Kidney (tissue), 14 donors: ENCODE results near the gene PATE1. TPM values are rescaled to one million over a fixed set of nuclear protein-coding genes. Genes with fewer than 3 reads are reported as not detected.

Experiments used
- DNase-seq, 5 donors: peaks; one replicate each; pipeline ENCODE4 v3.0.0-alpha.2; 2013 to 2020
- FAIRE-seq: peaks from 2 replicates; lab custom pipeline; 2012; peaks lifted over from hg19 to GRCh38; lab: Jason Lieb, UNC
- H3K27ac ChIP-seq, 2 donors: one replicate each; pipeline ENCODE4 v1.7.0; 2013; ENCODE audit warnings: low read depth in 2 of 2, low read length in 2 of 2, inconsistent platforms in 1 of 2
- H3K27me3 ChIP-seq: one replicate; pipeline ENCODE4 v1.7.1; 2013; ENCODE audit warnings: low read length, inconsistent platforms; ENCODE audit not compliant: control insufficient read depth, insufficient read depth
- H3K36me3 ChIP-seq, 3 donors: one replicate each; pipeline versions ENCODE4 v1.7.0 to v1.7.1; 2013; ENCODE audit warnings: low read length in 3 of 3, control low read depth in 1 of 3, inconsistent platforms in 1 of 3; ENCODE audit not compliant: insufficient read depth in 3 of 3, control insufficient read depth in 2 of 3
- H3K4me1 ChIP-seq, 3 donors: one replicate each; pipeline versions ENCODE4 v1.7.0 to v1.7.1; 2013; ENCODE audit warnings: low read length in 3 of 3, inconsistent platforms in 1 of 3, low read depth in 1 of 3; ENCODE audit not compliant: control insufficient read depth in 2 of 3, insufficient read depth in 2 of 3
- H3K4me3 ChIP-seq, 3 donors: one replicate each; pipeline versions ENCODE4 v1.7.0 to v1.8.1; 2013; ENCODE audit warnings: low read length in 3 of 3, control low read depth in 1 of 3, inconsistent platforms in 1 of 3
- H3K9ac ChIP-seq, 3 donors: one replicate each; pipeline versions ENCODE4 v1.7.0 to v1.7.1; 2013; ENCODE audit warnings: low read length in 3 of 3, control low read depth in 1 of 3, inconsistent platforms in 1 of 3
- H3K9me3 ChIP-seq, 3 donors: one replicate each; pipeline versions ENCODE4 v1.7.0 to v1.7.1; 2013; ENCODE audit warnings: low read length in 3 of 3, control low read depth in 1 of 3, inconsistent platforms in 1 of 3; ENCODE audit not compliant: control insufficient read depth in 2 of 3, insufficient read depth in 1 of 3
- CTCF ChIP-seq: IDR thresholded peaks from 3 replicates; pipeline ENCODE4 v1.5.1; 2012; ENCODE audit warnings: mild to moderate bottlenecking, moderate library complexity, borderline replicate concordance; ENCODE audit not compliant: insufficient read depth; ENCODE audit errors: extremely low read depth
- intact Hi-C: fragments of 100-400 bp; cut with DNase I; formaldehyde crosslinking; loops from one replicate; pipeline ENCODE4 v1.11.1; 2022
- polyA plus RNA-seq: library from polyadenylated mRNA; stranded (reverse); fragments of 350-450 nt; fragmentation: Illumina TruSeq; extraction: RNeasy Lipid Tissue Mini Kit (QIAGEN cat#74804); gene quantifications from one replicate; pipeline ENCODE4 v1.2.3, GENCODE V29; 2014; ENCODE audit warnings: low read depth, low replicate concordance; ENCODE audit not compliant: insufficient read depth
- total RNA-seq: library from RNA; stranded (reverse); fragmentation: NEBNext Ultra II Directional; extraction: Animal tissue kit (Norgen Biotek cat#: 25700); gene quantifications from one replicate; pipeline ENCODE4 v1.2.1, GENCODE V29; 2021
- donor health status: control.
- donor health status: control.
- donor health status: control.
- donor health status: control.
- donor health status: control.
- donor health status: DM: yes; HTN: yes; CAD: no.
- donor health status: Normal renal cell carcinoma (clear cell type).

PATE1 gene
- total and polyA plus RNA-seq, 2 donors from 2014 or later: not detected

DNA sequence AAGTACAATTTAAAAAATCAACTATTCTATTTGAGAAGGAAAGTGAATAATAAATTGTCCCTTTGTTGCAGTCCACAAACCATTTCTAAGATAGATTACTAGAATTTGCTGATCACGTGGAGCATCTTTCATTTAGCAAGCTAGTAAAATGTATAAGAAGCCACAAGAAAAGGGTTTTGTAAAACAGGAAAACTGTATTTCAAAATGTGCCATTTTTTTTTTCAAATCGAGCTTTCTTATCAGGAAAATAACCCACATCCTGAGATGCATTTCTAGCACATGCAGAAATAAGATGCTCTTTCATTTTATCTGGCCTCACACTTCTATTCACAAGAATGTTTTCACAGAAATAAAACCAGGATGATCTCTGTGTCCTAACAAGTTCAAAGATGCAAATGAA lies 38.6 kb downstream of the PATE1 start:
- intact Hi-C loops: no loop called here

DNA sequence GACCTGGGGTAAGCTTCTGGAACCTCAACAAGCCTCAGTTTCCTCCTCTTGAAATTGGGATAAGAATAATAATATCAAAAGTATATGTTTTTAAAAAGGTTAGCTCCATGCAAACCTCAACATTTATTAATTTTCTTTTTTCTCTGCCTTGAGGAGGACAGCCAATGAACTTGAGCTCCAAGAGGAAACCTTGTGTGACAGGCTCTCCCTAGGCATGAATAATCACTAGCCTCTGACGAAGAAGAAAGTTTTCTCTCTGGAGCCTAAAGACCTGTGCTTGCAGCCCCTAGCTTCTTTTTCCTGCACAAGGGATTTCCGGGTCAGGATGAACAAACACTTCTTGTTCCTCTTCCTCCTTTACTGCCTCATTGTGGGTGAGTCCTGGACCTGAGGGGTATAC lies 41.7 kb downstream of the PATE1 start, which contains the start of gene PATE3:
PATE3 (plus strand) TSS at position 301 of the 400 bp plus-strand sequence; CDS start at position 326, 25 bp downstream.
- Histone ChIP-seq H3K4me1 (no peaks in the 10 kb centered on the region), H3K27me3 (no peaks in the 10 kb centered on the region), H3K36me3 (no peaks in the 10 kb centered on the region), H3K9me3 (no peaks in the 10 kb centered on the region), H3K9ac (no peak within 1 kb of the TSS), H3K4me3 (no peak within 1 kb of the TSS), H3K27ac (no peak within 1 kb of the TSS)
- TF ChIP-seq CTCF: no peak
- FAIRE-seq (no peak), DNase-seq (no peak)
- intact Hi-C loops: no loop called here

More for the DNA sequence above, 38.6 kb downstream of the PATE1 start:
- H3K9ac ChIP-seq: no peak overlapping the region
- no peaks in the 10 kb centered on the region for H3K9me3 ChIP-seq
- no peak overlapping the region for H3K27ac ChIP-seq
- no peaks in the 10 kb centered on the region for H3K4me1 ChIP-seq
- FAIRE-seq (no peak), DNase-seq (no peak)
- no peaks in the 10 kb centered on the region for H3K27me3 ChIP-seq
- TF ChIP-seq CTCF: no peak
- no peaks in the 10 kb centered on the region for H3K36me3 ChIP-seq
- no peak overlapping the region for H3K4me3 ChIP-seq

DNA sequence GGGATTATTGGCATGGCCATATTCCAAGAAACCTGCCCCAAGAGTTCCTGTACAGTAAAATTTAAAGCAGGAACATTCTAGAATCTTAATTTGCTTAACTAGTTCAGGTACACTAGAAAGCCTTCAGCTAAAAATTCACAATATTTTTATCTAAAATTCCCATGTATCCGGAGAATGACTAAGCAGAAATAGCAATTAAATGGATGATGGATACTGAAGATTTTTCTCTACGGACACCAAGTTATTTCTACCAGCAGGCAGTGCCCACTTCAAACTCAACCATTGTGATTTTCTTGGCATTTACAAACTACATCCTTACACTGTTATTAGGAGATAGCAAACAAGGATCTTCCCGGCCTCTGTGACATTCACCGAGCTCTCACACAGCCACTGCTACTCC lies 44.7 kb downstream of the PATE1 start:
- intact Hi-C loops: no loop called here
- no peak for FAIRE-seq

More for the DNA sequence above, 44.7 kb downstream of the PATE1 start:
- no peak for DNase-seq
- Histone ChIP-seq H3K27ac (no peak overlapping the region), H3K9ac (no peak overlapping the region), H3K4me3 (no peak overlapping the region), H3K4me1 (no peaks in the 10 kb centered on the region), H3K27me3 (no peaks in the 10 kb centered on the region), H3K36me3 (no peaks in the 10 kb centered on the region), H3K9me3 (peaks cover 0 to 9% (median 0%) of the 10 kb centered on the region in 3 donors)
- no peak for TF ChIP-seq CTCF
